Left ventricle myocardium inferior (tissue), 1 donor: ENCODE data around the gene ITPA. TPM values are rescaled to one million over a fixed set of nuclear protein-coding genes. Genes with fewer than 3 reads are reported as not detected.

ENCODE experiments used
- DNase-seq: peaks from one replicate; pipeline ENCODE4 v3.0.0-alpha.2; 2020
- H3K27ac ChIP-seq: fragments of 200-600 bp; replicated peaks from 2 replicates; pipeline ENCODE4 v1.8.0; 2021
- H3K27me3 ChIP-seq: fragments of 200-600 bp; 2 replicates; pipeline ENCODE4 v1.8.0; 2021; ENCODE audit warnings: low read depth
- H3K36me3 ChIP-seq: fragments of 200-600 bp; 2 replicates; pipeline ENCODE4 v1.8.0; 2021
- H3K4me1 ChIP-seq: fragments of 200-600 bp; 2 replicates; pipeline ENCODE4 v1.8.0; 2021
- H3K4me3 ChIP-seq: fragments of 200-600 bp; 2 replicates; pipeline ENCODE4 v1.8.0; 2021; ENCODE audit warnings: mild to moderate bottlenecking, moderate library complexity
- H3K9me3 ChIP-seq: fragments of 200-600 bp; replicated peaks from 2 replicates; pipeline ENCODE4 v1.8.0; 2021
- intact Hi-C: fragments of 100-400 bp; cut with micrococcal nuclease; formaldehyde crosslinking; loops from one replicate; pipeline ENCODE4 v1.11.0; 2022
- total RNA-seq: library from RNA; stranded (reverse); fragmentation: NEBNext Ultra II Directional; extraction: Animal tissue kit (Norgen Biotek cat#: 25700); gene quantifications from one replicate; pipeline ENCODE4 v1.2.1, GENCODE V29; 2021
- TF ChIP-seq, protein P1 (sequence below): fragments of 200-600 bp; IDR thresholded peaks from 2 replicates; pipeline ENCODE4 v1.8.0; 2021; ENCODE audit warnings: antibody characterized with exemption, mild to moderate bottlenecking, borderline replicate concordance
- donor health status: DM: no; HTN: yes; CAD: no; lungs with severe emphysema.

The ITPA gene
- total RNA-seq, 1 donor from 2014 or later = 17.2 TPM

DNA sequence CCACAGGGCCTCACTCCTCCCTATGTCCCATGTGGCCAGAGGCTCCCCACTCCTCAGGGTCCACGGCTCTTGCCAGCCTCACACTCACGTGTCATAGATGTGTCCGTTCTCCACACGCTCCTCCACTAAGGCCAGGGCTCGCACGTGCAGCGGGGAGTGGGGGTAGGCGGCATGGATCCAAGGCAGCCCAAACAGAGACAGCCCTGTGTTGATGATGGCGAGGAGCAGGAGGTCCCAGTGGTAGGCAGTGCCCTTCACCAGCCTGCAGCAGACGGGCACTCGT, 19.4 kb downstream of the ITPA start:
- Histone ChIP-seq H3K27me3 (no peaks in the 10 kb centered on the region), H3K9me3 (no peaks in the 10 kb centered on the region), H3K27ac (no peak overlapping the region), H3K36me3 (no peaks in the 10 kb centered on the region), H3K4me1 (no peaks in the 10 kb centered on the region), H3K4me3 (no peak overlapping the region)
- TF ChIP-seq, protein P1, sequence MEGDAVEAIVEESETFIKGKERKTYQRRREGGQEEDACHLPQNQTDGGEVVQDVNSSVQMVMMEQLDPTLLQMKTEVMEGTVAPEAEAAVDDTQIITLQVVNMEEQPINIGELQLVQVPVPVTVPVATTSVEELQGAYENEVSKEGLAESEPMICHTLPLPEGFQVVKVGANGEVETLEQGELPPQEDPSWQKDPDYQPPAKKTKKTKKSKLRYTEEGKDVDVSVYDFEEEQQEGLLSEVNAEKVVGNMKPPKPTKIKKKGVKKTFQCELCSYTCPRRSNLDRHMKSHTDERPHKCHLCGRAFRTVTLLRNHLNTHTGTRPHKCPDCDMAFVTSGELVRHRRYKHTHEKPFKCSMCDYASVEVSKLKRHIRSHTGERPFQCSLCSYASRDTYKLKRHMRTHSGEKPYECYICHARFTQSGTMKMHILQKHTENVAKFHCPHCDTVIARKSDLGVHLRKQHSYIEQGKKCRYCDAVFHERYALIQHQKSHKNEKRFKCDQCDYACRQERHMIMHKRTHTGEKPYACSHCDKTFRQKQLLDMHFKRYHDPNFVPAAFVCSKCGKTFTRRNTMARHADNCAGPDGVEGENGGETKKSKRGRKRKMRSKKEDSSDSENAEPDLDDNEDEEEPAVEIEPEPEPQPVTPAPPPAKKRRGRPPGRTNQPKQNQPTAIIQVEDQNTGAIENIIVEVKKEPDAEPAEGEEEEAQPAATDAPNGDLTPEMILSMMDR = no peak
- no peak for DNase-seq
- intact Hi-C loops = no loop called here

DNA sequence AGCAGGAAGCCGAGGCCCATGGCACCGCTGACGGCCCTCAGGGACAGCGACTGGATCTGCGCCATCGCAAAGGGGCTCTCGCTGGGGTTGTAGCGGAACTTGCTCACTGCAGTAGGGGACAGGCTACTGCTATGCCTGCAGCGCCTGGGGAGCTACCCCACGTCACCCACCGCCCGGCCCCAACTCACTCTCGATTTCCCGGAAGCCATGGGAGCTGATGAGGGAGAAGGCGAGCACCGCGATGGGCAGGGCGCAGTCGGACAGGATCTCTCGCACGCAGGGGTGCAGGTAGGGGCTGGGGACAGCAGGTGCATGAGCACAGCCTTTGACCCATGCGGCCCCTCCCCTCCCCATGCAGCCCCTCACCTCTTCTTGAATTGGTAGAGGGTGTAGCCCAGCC, 19.9 kb downstream of the ITPA start:
- Histone ChIP-seq H3K27ac (no peak overlapping the region), H3K27me3 (no peaks in the 10 kb centered on the region), H3K9me3 (no peaks in the 10 kb centered on the region), H3K4me1 (no peaks in the 10 kb centered on the region), H3K36me3 (no peaks in the 10 kb centered on the region), H3K4me3 (no peak overlapping the region)
- TF ChIP-seq, protein P1 = no peak
- no peak for DNase-seq
- intact Hi-C loops = no loop called here

DNA sequence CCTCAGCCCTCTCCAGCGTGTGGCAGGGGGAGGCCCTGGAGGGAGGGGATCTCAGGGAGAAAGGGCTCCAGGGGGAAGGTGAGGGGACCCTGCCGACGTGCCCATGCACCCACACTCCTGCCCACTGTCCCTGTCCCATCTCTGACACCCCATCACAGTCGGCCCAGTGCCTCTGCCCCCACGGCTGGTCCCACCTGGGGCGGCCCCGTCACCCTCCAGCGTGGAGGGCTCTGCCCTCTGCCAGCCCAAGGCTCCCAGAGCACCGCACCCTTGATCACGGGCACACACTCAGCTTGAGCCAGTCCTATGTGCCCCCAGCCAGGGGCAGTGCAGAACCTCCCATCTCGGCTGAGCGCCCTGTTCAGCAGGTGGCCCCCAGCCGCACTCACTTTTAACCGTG, 20.5 kb downstream of the ITPA start:
- intact Hi-C loops = no loop called here
- TF ChIP-seq, protein P1 = no peak
- no peak for DNase-seq

DNA sequence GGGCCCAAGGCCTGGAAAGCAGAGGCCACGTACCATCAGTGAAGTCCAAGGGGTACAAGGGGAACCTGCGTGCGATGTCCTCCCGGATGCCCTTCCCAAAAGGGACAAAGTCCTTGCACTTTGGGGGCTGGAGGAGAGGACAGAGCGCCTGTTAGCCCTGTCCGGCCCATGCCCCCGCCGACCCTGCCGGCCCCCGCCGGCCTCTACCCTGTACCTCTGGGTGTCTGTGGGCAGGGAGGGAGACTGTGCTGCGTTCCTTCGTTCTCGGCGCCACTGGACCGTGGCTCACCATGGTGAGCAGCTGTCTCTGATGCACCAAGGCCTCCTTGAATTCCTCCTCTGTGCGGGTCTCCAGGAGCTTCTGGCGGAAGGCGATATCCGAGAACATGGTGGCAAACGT, 21.8 kb downstream of the ITPA start:
- intact Hi-C loops = no loop called here
- DNase-seq = no peak
- Histone ChIP-seq H3K27ac (no peak overlapping the region), H3K4me3 (no peak overlapping the region), H3K9me3 (no peaks in the 10 kb centered on the region), H3K36me3 (no peaks in the 10 kb centered on the region), H3K27me3 (peaks cover 13% of the 10 kb centered on the region), H3K4me1 (no peaks in the 10 kb centered on the region)
- TF ChIP-seq, protein P1 = no peak

More for the DNA sequence above, 20.5 kb downstream of the ITPA start:
- no peaks in the 10 kb centered on the region for H3K9me3 ChIP-seq
- no peak overlapping the region for H3K4me3 ChIP-seq
- H3K36me3 ChIP-seq = no peaks in the 10 kb centered on the region
- H3K27ac ChIP-seq = no peak overlapping the region
- H3K27me3 ChIP-seq = peaks cover 2% of the 10 kb centered on the region
- H3K4me1 ChIP-seq = no peaks in the 10 kb centered on the region

DNA sequence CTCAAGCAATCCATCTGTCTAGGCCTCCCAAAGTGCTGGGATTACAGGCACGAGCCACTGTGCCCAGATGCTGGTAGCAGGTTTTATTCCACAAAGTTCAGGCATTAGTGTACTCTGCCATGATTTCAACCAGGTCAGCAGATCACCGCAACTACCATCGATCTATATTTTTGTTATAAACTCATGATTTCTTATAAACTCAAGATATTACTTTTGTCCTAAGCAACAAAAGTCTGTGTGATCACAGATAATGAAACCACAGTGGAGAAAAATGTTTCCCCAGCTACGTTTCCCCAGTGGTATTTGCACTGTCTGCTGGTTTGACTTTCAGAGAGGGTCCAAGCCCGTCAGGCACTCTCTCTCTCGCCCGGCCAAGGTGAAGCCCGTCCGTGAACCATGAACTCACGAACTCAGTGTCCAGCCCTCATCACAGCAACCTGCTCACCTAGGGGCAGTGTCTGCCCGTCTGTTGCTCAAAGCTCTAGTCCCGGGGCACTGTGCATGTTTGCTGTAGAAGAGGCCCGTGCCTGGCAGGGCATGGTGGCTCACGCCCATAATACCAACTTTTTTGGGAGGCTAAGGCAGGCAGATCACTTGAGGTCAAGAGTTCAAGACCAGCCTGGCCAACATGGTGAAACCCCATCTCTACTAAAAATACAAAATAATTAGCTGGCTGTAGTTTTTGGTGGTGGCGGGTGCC, 22.7 kb downstream of the ITPA start:
- Histone ChIP-seq H3K4me1 (no peaks in the 10 kb centered on the region), H3K27ac (no peak overlapping the region), H3K9me3 (no peaks in the 10 kb centered on the region), H3K27me3 (peaks cover 23% of the 10 kb centered on the region), H3K36me3 (no peaks in the 10 kb centered on the region), H3K4me3 (no peak overlapping the region)
- TF ChIP-seq, protein P1 = no peak
- intact Hi-C loops = no loop called here
- no peak for DNase-seq
